ENCODE results near the gene OR2L2.
"Not testable (repeated sequence)": the region's sequence is repeated elsewhere in the genome, so short reads cannot be mapped to it uniquely, and the experiment has no call there.

Gene OR2L2

GRCh38 chr1:248029770-248030169 lies at the start of gene OR2L2:
TSS of gene OR2L2 (plus strand) at chr1:248030070. CDS start at chr1:248038268, 8,198 bp downstream.
- DNase-seq: no peak

- DNase-seq: no peak
Observed at GRCh38 chr1:247992986-247993385, 36.9 kb upstream of the OR2L2 start.

- DNase-seq: no peak
Observed at GRCh38 chr1:247998811-247999210, 31.1 kb upstream of the OR2L2 start.

- no peak for DNase-seq
Observed at GRCh38 chr1:248000169-248000568, 29.7 kb upstream of the OR2L2 start.

- no peak for DNase-seq
Observed at GRCh38 chr1:248007778-248008177, 22.1 kb upstream of the OR2L2 start.

GRCh38 chr1:248009681-248010080 lies 20.2 kb upstream of the OR2L2 start:
- DNase-seq: no peak

- DNase-seq: no peak
Observed at GRCh38 chr1:248013229-248013710, 16.6 kb upstream of the OR2L2 start, which contains the start of gene OR2L5. TSS of gene OR2L5 (plus strand) at chr1:248013660. CDS start at chr1:248021948, 8,288 bp downstream.

- no peak for DNase-seq
Observed at GRCh38 chr1:248015803-248016202, 14.1 kb upstream of the OR2L2 start.

- DNase-seq: no peak
Observed at GRCh38 chr1:248045209-248045608, 15.3 kb downstream of the OR2L2 start.

- no peak for DNase-seq
Observed at GRCh38 chr1:248046536-248046935, 16.7 kb downstream of the OR2L2 start, which contains the start of gene OR2L3. TSS of gene OR2L3 (plus strand) at chr1:248046836. CDS start at chr1:248060682, 13,846 bp downstream.

GRCh38 chr1:248047008-248047407 lies 17.1 kb downstream of the OR2L2 start:
- no peak for DNase-seq

GRCh38 chr1:248054671-248055070 lies 24.8 kb downstream of the OR2L2 start:
- no peak for DNase-seq

- no peak for DNase-seq
Observed at GRCh38 chr1:248055261-248055660, 25.4 kb downstream of the OR2L2 start.

GRCh38 chr1:248065071-248065470 lies 35.2 kb downstream of the OR2L2 start:
- DNase-seq: no peak

- no peak for DNase-seq
Observed at GRCh38 chr1:248065604-248066003, 35.7 kb downstream of the OR2L2 start.

GRCh38 chr1:248083864-248084263 lies 54.0 kb downstream of the OR2L2 start:
- DNase-seq: not testable (repeated sequence)

Data from activated CD4-positive, alpha-beta T cell treated with anti-CD3 and anti-CD28 coated beads, Interleukin-10, Interleukin-2, amounts not matched to agents 100 ng/mL and 50 ng/mL, durations not matched to agents 16 hours and 8 hours (primary cell).